ENCODE data around the gene FGF12. TPM values are rescaled to one million over a fixed set of nuclear protein-coding genes. Genes with fewer than 3 reads are reported as not detected.

Gene FGF12
- total RNA-seq, 4 donors from 2014 or later = 0.94 to 15.9 (median 15.1) TPM

DNA sequence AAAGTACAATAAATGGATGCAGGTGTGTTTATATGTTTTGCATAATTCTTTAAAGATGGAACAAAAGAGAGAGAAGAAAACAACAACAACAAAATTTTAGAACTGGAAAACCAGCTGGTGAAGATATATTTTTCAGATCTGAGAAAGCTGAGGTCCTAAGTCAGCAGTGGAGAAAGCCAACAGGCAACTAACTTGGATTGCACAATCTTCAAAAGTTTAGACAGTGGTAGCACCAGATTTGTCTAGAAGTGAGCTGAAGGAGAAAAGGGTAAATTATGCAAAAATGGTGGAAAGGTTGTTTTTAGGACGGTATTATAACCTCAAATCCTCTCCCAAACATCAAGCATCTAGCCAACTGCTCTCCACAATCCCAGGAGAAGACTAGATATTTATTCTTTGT is 17.0 kb downstream of the FGF12 start:
- WGBS, 2 donors (ENCODE audit: low coverage in 1 of 2) = 38 to 60% methylated on average over 1 of the region's 1 CpG
- TF ChIP-seq, protein P1, sequence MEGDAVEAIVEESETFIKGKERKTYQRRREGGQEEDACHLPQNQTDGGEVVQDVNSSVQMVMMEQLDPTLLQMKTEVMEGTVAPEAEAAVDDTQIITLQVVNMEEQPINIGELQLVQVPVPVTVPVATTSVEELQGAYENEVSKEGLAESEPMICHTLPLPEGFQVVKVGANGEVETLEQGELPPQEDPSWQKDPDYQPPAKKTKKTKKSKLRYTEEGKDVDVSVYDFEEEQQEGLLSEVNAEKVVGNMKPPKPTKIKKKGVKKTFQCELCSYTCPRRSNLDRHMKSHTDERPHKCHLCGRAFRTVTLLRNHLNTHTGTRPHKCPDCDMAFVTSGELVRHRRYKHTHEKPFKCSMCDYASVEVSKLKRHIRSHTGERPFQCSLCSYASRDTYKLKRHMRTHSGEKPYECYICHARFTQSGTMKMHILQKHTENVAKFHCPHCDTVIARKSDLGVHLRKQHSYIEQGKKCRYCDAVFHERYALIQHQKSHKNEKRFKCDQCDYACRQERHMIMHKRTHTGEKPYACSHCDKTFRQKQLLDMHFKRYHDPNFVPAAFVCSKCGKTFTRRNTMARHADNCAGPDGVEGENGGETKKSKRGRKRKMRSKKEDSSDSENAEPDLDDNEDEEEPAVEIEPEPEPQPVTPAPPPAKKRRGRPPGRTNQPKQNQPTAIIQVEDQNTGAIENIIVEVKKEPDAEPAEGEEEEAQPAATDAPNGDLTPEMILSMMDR (IDR thresholded peaks at IDR 0.05) = no peak
- TF ChIP-seq POLR2AphosphoS5 (IDR thresholded peaks at IDR 0.05) (no peak), POLR2A (IDR thresholded peaks at IDR 0.05) (no peak), EP300 (IDR thresholded peaks at IDR 0.05) (no peak)
- Histone ChIP-seq H3K4me3 (no peak overlapping the region), H3K27ac (no peak overlapping the region), H3K4me1 (no peaks in the 10 kb centered on the region), H3K36me3 (no peaks in the 10 kb centered on the region), H3K27me3 (no peaks in the 10 kb centered on the region), H3K9me3 (no peaks in the 10 kb centered on the region)
- ATAC-seq = no peak

- Histone ChIP-seq H3K9me3 (no peaks in the 10 kb centered on the region), H3K27me3 (no peaks in the 10 kb centered on the region), H3K4me1 (no peaks in the 10 kb centered on the region), H3K4me3 (no peak overlapping the region), H3K36me3 (no peaks in the 10 kb centered on the region), H3K27ac (no peak overlapping the region)
- ATAC-seq = no peak
- 77 to 80% methylated on average over 12 to 13 of the region's 13 CpGs for WGBS, 2 donors (ENCODE audit: low coverage in 1 of 2)
- TF ChIP-seq EP300 (IDR thresholded peaks at IDR 0.05) (no peak), POLR2AphosphoS5 (IDR thresholded peaks at IDR 0.05) (no peak), POLR2A (IDR thresholded peaks at IDR 0.05) (no peak)
- TF ChIP-seq, protein P1 (IDR thresholded peaks at IDR 0.05) = no peak
Observed at GRCh38 chr3:192706272-192706671, 21.1 kb downstream of the FGF12 start.

GRCh38 chr3:192700885-192701284 is 26.5 kb downstream of the FGF12 start:
- Histone ChIP-seq H3K4me3 (no peak overlapping the region), H3K36me3 (no peaks in the 10 kb centered on the region), H3K27me3 (no peaks in the 10 kb centered on the region), H3K27ac (no peak overlapping the region), H3K4me1 (no peaks in the 10 kb centered on the region), H3K9me3 (no peaks in the 10 kb centered on the region)
- no peak for TF ChIP-seq POLR2A (IDR thresholded peaks at IDR 0.05)
- no peak for TF ChIP-seq POLR2AphosphoS5 (IDR thresholded peaks at IDR 0.05)
- TF ChIP-seq, protein P1 (IDR thresholded peaks at IDR 0.05) = no peak
- TF ChIP-seq EP300 (IDR thresholded peaks at IDR 0.05) = no peak
- no peak for ATAC-seq

DNA sequence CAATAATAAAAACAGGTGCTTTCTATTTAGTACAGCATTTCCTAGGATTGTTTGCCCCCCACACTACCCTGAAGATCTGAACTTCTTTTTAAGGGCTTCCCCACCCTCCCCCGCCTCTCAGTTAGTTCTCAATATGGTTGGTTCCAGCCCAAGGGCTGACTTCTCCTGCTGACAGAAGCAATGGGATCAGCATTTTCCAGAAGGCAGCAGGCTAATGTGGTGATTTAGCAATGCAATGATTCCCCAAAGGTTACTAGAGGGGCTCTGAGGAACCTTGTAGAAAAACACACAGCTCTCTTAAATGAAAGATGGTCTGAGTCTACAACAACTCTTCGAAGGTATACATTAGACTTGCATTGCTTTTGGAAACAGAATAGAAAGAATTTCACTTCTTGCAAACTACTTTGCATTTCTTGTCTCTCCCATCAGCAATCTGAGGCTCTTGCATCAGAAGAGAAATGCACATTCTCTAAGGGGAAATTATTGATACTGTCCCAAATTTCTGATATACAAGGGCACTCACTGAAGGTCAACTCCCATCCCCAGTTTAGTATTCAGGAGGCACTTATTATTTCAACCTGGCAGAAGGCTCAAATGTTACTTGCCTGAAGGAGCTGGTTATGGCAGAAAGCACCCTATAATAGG is 30.3 kb downstream of the FGF12 start:
- 72 to 86% methylated on average over 2 of the region's 2 CpGs for WGBS, 2 donors (ENCODE audit: low coverage in 1 of 2)
- Histone ChIP-seq H3K27me3 (no peaks in the 10 kb centered on the region), H3K27ac (no peak overlapping the region), H3K4me1 (no peaks in the 10 kb centered on the region), H3K36me3 (no peaks in the 10 kb centered on the region), H3K4me3 (no peak overlapping the region), H3K9me3 (no peaks in the 10 kb centered on the region)
- ATAC-seq = no peak
- TF ChIP-seq, protein P1 (IDR thresholded peaks at IDR 0.05) = no peak
- TF ChIP-seq POLR2A (IDR thresholded peaks at IDR 0.05) (no peak), POLR2AphosphoS5 (IDR thresholded peaks at IDR 0.05) (no peak), EP300 (IDR thresholded peaks at IDR 0.05) (no peak)

GRCh38 chr3:192687488-192688152 is 39.7 kb downstream of the FGF12 start:
- no peaks in the 10 kb centered on the region for H3K9me3 ChIP-seq
- no peaks in the 10 kb centered on the region for H3K27me3 ChIP-seq
- ATAC-seq = no peak
- no peaks in the 10 kb centered on the region for H3K36me3 ChIP-seq
- 100% methylated on average over 3 of the region's 5 CpGs; no CpG with 5 or more reads in 1 of the 2 donors for WGBS, 2 donors (ENCODE audit: low coverage in 1 of 2)
- H3K4me1 ChIP-seq = no peaks in the 10 kb centered on the region
- no peak overlapping the region for H3K27ac ChIP-seq
- no peak for TF ChIP-seq EP300 (IDR thresholded peaks at IDR 0.05)
- TF ChIP-seq, protein P1 (IDR thresholded peaks at IDR 0.05) = no peak
- TF ChIP-seq POLR2AphosphoS5 (IDR thresholded peaks at IDR 0.05) = no peak
- TF ChIP-seq POLR2A (IDR thresholded peaks at IDR 0.05) = no peak
- no peak overlapping the region for H3K4me3 ChIP-seq
